Heart left ventricle (tissue), 16 donors: ENCODE results near the gene PSMA3. TPM values are rescaled to one million over a fixed set of nuclear protein-coding genes. Genes with fewer than 3 reads are reported as not detected.

Source experiments
- ATAC-seq, 4 donors: fragments of 200-7000 bp; cut with Tn5 transposase; one replicate each; pipeline ENCODE4 v1.9.1; 2020 to 2022; ENCODE audit warnings: moderate library complexity in 4 of 4, mild to moderate bottlenecking in 3 of 4, moderate number of reproducible peaks in 1 of 4
- DNase-seq, 5 donors: peaks; one replicate each; pipeline ENCODE4 v3.0.0-alpha.2; 2020
- H3K27ac ChIP-seq, 12 donors: fragments of 200-600 bp; sonication (generic) in 4 of 12; one replicate each; pipeline versions ENCODE4 v1.5.0 to v1.8.0; 2016 to 2022; ENCODE audit warnings: mild to moderate bottlenecking in 2 of 12
- H3K27me3 ChIP-seq, 9 donors: fragments of 200-600 bp; sonication (generic) in 2 of 9; one replicate each; pipeline versions ENCODE4 v1.5.1 to v1.8.0; 2016 to 2022; ENCODE audit warnings: mild to moderate bottlenecking in 3 of 9
- H3K36me3 ChIP-seq, 9 donors: fragments of 200-600 bp; sonication (generic) in 2 of 9; one replicate each; pipeline versions ENCODE4 v1.5.0 to v1.8.0; 2018 to 2022; ENCODE audit warnings: mild to moderate bottlenecking in 2 of 9
- H3K4me1 ChIP-seq, 12 donors: fragments of 200-600 bp; sonication (generic) in 4 of 12; one replicate each; pipeline versions ENCODE4 v1.5.0 to v1.8.0; 2016 to 2022; ENCODE audit warnings: mild to moderate bottlenecking in 3 of 12
- H3K4me3 ChIP-seq, 12 donors: fragments of 200-600 bp; sonication (generic) in 4 of 12; one replicate each; pipeline versions ENCODE4 v1.5.0 to v1.8.0; 2017 to 2022; ENCODE audit warnings: mild to moderate bottlenecking in 9 of 12, moderate library complexity in 4 of 12
- H3K9me3 ChIP-seq, 12 donors: fragments of 200-600 bp; sonication (generic) in 4 of 12; one replicate each; pipeline versions ENCODE4 v1.5.0 to v1.8.0; 2016 to 2022; ENCODE audit warnings: mild to moderate bottlenecking in 1 of 12
- POLR2A ChIP-seq, 2 donors: fragments of 450-650 bp; IDR thresholded peaks; one replicate each; pipeline ENCODE4 v1.6.1; 2017; ENCODE audit warnings: antibody characterized with exemption in 2 of 2, mild to moderate bottlenecking in 2 of 2, moderate library complexity in 2 of 2
- WGBS, 4 donors: extraction: QIAGEN DNeasy Blood & Tissue Kit in 2 of 4; methylation state at CpG; one replicate each; pipeline versions ENCODE4 v1.1.5 to v1.1.7; 2013 to 2018; 5-methylcytosine and 5-hydroxymethylcytosine counted together
- intact Hi-C, 10 donors: fragments of 100-400 bp; cut with DNase I; formaldehyde crosslinking; loops; one replicate each; pipeline versions ENCODE4 v1.11.1 to v1.14.2; 2022
- polyA plus RNA-seq, 2 donors: library from polyadenylated mRNA; stranded (reverse); fragments of 200-250 nt; gene quantifications; one replicate each; pipeline ENCODE4 v1.2.3, GENCODE V29; 2013
- total RNA-seq, 9 donors: library from RNA; depleted of rRNA in 2 of 9; stranded (reverse); fragments of >200 nt in 2 of 9; fragmentation: NEBNext Ultra II Directional in 3 of 9; extraction: Animal tissue kit (Norgen Biotek cat#: 25700) in 3 of 9; gene quantifications; one replicate each; pipeline versions ENCODE4 v1.1.0 to v1.2.4, GENCODE V29; 2016 to 2023
- TF ChIP-seq, protein P1 (sequence below), 12 donors: fragments of 200-600 bp; sonication (generic) in 4 of 12; IDR thresholded peaks; one replicate each; pipeline versions ENCODE4 v1.5.0 to v1.8.0; 2018 to 2022; ENCODE audit warnings: antibody characterized with exemption in 12 of 12, mild to moderate bottlenecking in 5 of 12
- donor health status: ischemic (EF 13 %, LVEDD 7.1; RV severe dilation, severe dysfunction).
- donor health status: healthy with polysubstance abuse.
- donor health status: DM: no; HTN: yes; CAD: no.
- donor health status: DM: no; HTN: no; CAD: no.
- donor health status: ischemic (EF 25% LVEDD 6.9; RV normal size, moderate dysfunction).
- donor health status: ischemic (EF 25% LVEDD 5.7; RV mildly dilated, moderate dysfunction).
- donor health status: healthy.
- donor health status: DM: yes; HTN: yes; CAD: no.
- donor health status: ischemic (EF 35%, LVEDD 5.7; RV mildly dilated, moderate dysfunction).
- donor health status: nonischemic (EF 11% LVEDD 7.7; RV severe dilation, severe dysfunction).
- donor health status: DM: yes; HTN: yes; CAD: no.
- donor health status: PGD.
- donor health status: ischemic (EF 29% LVEDD 5.4; RV normal size, mild dysfunction).
- donor health status: nonischemic (EF 23%, LVEDD 6.1; RV moderate dilation, normal function).

The PSMA3 gene
- total and polyA plus RNA-seq, 11 donors: 121 to 232 (median 155) TPM

DNA sequence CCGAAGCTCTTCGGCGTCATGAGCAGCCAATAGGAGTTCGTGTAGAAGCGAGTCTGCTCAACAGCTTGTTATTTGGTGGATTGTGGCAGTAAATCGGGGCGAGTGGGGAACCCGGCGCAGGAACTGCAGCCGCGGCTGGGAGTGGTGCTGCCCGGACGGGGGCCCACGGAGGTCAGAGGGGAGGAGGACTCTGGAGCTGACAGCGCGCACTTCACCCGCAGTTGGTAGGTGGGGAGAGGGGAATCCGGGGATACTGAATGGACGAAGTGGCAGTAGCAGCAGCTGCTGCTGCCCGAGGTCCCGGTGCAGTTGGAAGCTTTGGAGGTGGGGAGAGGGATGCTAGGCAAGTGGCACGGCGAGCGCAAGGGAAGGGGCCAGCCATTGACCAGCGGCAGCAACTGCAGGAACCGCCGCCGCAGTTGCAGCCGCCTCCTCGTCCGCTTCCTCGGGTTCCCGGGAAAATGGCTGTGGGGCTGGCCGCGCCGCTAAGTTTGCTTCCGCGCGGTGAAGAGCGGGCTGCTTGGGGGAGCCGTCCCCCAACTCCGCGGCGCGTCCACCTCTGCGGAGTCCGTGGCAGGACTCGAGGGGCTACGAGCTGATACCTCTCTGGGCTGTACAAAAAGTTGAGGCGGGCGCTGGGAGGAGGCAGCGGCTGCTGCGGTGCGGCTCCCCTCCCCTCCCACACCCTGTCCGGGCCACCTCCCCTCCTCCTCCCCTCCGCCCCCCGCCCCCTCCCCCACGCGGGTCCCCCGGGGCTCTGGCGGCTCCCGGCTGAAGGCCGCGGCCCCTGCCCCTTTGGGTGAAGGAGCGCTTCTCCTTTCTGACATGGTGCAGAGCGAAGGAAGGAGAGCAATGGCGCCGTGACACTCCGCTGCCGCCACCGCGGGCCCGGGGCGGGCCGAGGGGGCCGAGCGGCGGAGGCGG, 54.1 kb downstream of the PSMA3 start, which contains the start of gene ARID4A:
TSS of gene ARID4A (plus strand) at position 79 of the 924 bp plus-strand sequence. CDS start 1,300 bp downstream, outside the sequence.
- peaks cover 0 to 45% (median 40%) of the 10 kb centered on the region in 9 donors for H3K36me3 ChIP-seq
- DNase-seq: peak; percentile 35 to 94 (median 91)
- ATAC-seq: peak in 3 of 4 donors; percentile 12 to 48 (median 35)
- no peaks in the 10 kb centered on the region for H3K27me3 ChIP-seq
- intact Hi-C loops: loop anchor here in 8 of 10 donors (1.0 to 10.0 kb wide), 5 partner anchors 54 to 61 kb away; partner anchors contain the start of gene PSMA3 (in 7 of the 8)
- H3K27ac ChIP-seq: peak within 1 kb of the TSS; percentile 91 to 99 (median 96)
- WGBS, 4 donors: 0 to 1% (median 0%) methylated on average over 23 to 79 of the region's 79 CpGs
- TF ChIP-seq, protein P1, sequence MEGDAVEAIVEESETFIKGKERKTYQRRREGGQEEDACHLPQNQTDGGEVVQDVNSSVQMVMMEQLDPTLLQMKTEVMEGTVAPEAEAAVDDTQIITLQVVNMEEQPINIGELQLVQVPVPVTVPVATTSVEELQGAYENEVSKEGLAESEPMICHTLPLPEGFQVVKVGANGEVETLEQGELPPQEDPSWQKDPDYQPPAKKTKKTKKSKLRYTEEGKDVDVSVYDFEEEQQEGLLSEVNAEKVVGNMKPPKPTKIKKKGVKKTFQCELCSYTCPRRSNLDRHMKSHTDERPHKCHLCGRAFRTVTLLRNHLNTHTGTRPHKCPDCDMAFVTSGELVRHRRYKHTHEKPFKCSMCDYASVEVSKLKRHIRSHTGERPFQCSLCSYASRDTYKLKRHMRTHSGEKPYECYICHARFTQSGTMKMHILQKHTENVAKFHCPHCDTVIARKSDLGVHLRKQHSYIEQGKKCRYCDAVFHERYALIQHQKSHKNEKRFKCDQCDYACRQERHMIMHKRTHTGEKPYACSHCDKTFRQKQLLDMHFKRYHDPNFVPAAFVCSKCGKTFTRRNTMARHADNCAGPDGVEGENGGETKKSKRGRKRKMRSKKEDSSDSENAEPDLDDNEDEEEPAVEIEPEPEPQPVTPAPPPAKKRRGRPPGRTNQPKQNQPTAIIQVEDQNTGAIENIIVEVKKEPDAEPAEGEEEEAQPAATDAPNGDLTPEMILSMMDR (IDR thresholded peaks at IDR 0.05): no peak
- peak; percentile 46 to 89 for TF ChIP-seq POLR2A (IDR thresholded peaks at IDR 0.05)
- H3K4me1 ChIP-seq: peaks cover 10 to 54% (median 36%) of the 10 kb centered on the region in 12 donors
- H3K9me3 ChIP-seq: no peaks in the 10 kb centered on the region
- peak within 1 kb of the TSS; percentile 70 to 100 (median 94) for H3K4me3 ChIP-seq

DNA sequence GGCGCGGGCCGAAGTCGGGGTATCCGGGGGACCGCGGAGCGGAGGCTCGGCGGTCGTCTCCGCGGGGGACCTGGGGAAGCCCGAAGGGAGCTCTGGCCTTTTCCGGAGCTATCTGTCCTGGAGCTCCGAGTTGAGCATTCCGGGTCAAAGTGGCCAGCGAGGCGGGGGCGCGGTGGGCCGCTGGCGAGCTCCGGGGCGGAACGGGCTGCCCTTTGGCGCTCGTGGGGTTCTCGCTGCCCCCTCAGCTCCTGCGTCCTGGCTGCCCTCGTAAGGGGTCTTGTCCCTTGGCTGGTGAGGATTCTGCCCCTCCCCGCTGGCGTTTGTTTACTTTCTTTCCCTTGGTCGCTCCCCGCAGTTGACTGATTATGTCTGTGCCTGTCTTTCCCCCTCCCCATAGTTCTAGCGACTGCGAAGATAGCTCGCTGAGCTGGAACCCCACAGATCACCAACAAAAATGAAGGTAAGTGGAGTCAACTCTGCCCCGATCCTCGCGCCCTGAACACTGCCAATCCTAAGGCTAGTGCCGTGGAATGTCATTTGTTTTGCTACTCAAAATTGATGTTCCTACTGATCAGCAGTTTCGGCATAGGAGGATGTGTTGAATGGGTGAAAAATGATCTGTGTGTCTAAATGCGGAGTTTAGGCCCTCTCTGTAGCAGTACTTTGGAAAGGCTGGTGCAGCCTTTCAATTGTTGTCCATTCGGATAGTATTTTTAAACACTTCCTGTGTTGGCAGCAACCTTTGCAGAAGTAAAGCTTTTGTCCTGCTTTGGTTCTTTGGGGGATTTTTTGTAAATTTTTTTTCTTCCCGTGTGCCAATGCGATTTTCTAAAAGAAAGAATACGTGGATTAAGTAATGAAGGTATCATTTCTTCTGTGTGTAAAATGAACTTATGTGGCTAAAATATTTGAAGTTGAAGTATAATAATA, 55.0 kb downstream of the PSMA3 start:
- Histone ChIP-seq H3K36me3 (peaks cover 0 to 45% (median 37%) of the 10 kb centered on the region in 9 donors), H3K27ac (peak overlapping the region; percentile 79 to 96 (median 94)), H3K27me3 (no peaks in the 10 kb centered on the region), H3K4me3 (peak overlapping the region; percentile 70 to 100 (median 94)), H3K9me3 (no peaks in the 10 kb centered on the region), H3K4me1 (peaks cover 10 to 47% (median 33%) of the 10 kb centered on the region in 12 donors)
- TF ChIP-seq, protein P1 (IDR thresholded peaks at IDR 0.05): no peak
- no peak for TF ChIP-seq POLR2A (IDR thresholded peaks at IDR 0.05)
- DNase-seq: peak in 4 of 5 donors; percentile 26 to 69 (median 40)
- no peak for ATAC-seq
- intact Hi-C loops: loop anchor here in 7 of 10 donors (2.0 to 10.0 kb wide), 4 partner anchors 55 to 62 kb away; partner anchors contain the start of gene PSMA3 (in 6 of the 7)
- whole genome bisulfite sequencing, 4 donors: 2 to 4% (median 3%) methylated on average over 17 to 48 of the region's 48 CpGs

DNA sequence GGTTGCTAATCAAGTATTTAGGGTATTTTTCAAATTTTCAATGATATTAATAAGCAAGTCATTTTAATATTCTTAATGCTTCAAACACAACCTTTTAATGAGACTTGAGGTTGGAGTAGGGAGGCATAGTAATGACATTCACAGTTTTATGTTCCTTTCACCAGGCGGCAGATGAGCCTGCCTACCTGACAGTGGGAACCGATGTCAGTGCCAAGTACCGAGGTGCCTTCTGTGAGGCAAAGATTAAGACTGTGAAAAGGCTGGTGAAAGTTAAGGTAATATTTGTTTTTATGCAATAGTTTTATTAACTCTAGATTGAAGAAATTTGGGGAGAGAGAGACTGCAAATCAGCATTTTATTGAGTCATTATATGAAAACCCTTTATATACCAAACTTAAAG, 56.8 kb downstream of the PSMA3 start:
- Histone ChIP-seq H3K27me3 (no peaks in the 10 kb centered on the region), H3K4me1 (peaks cover 6 to 34% (median 18%) of the 10 kb centered on the region in 12 donors), H3K27ac (no peak overlapping the region), H3K9me3 (no peaks in the 10 kb centered on the region), H3K36me3 (peaks cover 0 to 52% (median 45%) of the 10 kb centered on the region in 9 donors), H3K4me3 (no peak overlapping the region)
- TF ChIP-seq, protein P1 (IDR thresholded peaks at IDR 0.05): no peak
- TF ChIP-seq POLR2A (IDR thresholded peaks at IDR 0.05): no peak
- ATAC-seq (no peak), DNase-seq (no peak)
- intact Hi-C loops: no loop called here
- 71 to 91% (median 88%) methylated on average over 3 of the region's 3 CpGs for WGBS, 4 donors
